Stimulated activated CD4-positive, alpha-beta T cell treated with anti-CD3 and anti-CD28 coated beads, TNF-alpha, amount 100 ng/mL, for 1 hour (primary cell): ENCODE results near the gene SIK3.

Source experiments
- DNase-seq, 3 donors: peaks; one replicate each; pipeline ENCODE4 v3.0.0-alpha.2; 2020; ENCODE audit warnings: low read depth in 3 of 3, low spot score in 1 of 3

Gene SIK3

DNA sequence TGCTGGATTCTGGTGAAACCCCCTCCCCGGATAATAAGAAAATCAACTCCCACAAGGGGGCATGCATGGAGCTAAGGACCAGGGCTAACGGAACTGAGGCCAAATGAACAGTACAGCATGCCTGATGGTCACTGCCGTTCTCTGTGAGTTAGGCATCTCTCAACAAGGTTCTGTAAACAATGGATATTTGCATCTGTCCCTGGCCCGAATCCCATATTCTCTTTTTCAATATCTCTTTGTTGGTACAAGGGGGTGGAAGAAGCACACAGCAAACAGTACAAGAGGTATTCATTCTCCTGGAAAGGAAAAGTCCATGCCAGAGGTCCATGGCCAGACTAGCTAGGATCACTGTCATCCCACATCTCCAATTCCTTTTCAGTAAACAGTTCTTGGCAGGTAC lies 228.6 kb downstream of the SIK3 start:
- DNase-seq = no peak

DNA sequence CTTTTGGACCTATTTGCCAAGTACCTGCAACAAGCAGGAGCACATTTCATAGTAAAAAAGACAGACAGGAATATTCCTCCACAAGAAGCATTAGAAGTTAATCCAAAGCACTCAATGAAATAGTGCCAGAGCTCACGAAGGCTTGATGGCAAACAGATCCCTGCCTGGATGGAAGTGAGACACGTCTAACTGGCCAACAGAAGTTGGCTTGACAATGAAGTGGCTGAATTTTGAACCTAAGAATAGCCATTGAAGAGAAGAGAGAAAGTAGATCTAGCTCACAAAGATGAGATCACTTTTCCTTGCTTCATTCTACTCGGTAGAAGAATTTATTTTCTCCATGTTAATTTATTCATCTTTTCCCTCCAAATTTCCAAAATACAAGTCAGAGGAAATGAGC lies 230.2 kb downstream of the SIK3 start:
- DNase-seq = no peak

DNA sequence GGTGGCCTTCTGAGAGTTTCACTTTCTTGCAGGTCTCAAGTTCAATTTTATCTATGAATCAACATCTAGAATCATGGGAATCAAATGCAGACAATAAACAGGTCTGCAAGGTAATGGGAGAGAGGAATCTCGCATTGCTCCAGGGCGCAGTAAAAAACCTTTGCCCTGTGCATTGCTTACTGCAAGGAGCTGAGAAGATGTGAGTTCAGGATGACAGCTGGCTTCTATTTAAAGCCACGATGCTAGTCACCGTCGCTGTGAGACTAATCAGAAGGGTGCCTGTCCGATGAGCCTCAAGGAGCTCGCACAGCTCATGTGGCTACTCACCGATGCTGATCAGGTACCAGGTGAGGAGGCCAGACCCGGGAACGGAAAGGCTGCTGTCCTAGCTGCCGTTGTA lies 230.6 kb downstream of the SIK3 start:
- DNase-seq = no peak

DNA sequence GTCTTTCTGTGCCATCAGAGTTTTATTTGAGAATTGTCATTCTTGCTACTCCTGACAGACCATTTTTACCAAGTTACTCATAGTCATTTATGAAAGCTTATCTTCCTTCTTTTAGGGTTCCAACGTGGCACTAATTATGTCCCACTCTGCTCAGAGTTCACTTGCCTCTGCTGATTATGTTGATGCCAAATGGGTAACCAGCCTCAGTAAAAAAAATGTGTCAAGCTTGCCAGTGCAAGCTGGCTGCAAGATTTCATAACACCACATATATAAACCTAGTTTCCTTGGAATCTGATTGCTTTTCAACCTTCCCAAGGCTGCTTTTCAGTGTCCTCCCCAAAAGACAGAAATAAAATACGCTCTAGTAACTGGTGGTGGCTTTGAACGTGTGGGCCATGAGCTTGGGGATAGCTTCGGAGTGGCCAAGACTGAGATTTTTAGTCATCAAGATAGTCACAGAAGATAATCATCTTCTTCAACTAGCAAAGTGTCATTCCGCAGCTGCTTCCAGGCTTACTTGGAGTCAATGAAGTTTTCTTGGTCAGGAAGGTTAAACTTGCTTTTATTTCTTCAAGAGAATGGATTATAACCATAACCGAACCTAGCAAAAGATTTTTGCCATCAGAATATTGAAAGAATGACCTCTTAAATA lies 231.3 kb downstream of the SIK3 start:
- DNase-seq = no peak

DNA sequence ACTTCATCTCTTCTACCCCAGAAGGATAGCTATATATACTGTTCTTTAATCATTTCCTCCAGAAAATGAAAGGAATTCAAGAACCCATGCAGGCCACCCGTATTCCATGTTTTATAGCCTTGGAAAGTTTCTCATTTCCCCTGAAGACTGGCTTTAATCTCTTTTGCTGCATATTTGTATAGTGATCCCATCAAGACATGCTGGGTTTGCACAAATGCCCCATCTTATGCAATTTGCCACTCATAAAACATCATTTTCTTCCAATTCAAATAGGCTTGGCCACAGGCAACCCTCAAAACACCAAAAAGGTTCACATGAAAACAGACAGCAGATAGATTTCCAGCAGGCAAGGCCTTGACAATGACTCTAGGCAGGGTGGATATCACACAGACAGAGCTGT lies 232.5 kb downstream of the SIK3 start:
- DNase-seq = no peak

DNA sequence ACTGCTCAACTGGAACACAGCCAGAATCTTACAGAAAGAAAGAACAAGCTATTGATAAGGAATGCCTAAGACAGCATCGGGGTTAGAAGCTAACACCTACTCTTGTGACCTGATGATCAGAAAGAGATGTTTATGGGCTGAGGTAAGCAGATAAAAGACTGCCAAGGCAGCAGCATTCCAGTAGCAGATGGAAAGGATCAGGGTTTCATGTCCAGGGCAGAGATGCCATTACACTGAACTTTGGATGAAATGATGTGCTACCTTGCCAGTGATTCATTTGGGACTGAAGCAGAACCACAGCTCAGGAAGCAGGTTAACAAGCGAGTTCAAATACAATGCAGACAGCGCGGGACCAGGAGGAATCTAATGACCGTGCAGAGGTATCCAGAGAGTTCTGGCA lies 233.7 kb downstream of the SIK3 start:
- no peak for DNase-seq

DNA sequence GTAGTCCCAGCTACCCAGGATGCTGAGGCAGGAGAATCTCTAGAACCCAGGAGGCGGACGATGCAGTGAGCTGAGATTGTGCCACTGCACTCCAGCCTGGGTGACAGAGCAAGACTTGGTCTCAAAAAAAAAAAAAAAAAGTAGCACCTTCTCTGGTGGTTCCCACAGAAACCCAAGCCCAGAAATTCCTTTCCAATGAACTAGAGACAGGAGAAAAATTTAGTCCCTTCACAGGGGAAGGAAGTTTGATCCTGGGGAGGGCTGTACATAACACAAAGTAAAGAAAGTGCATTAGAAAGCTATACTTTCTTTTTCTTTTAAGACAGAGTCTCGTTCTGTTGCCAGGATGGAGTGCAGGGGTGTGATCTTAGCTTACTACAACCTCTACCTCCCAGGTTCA lies 235.3 kb downstream of the SIK3 start:
- DNase-seq = no peak

DNA sequence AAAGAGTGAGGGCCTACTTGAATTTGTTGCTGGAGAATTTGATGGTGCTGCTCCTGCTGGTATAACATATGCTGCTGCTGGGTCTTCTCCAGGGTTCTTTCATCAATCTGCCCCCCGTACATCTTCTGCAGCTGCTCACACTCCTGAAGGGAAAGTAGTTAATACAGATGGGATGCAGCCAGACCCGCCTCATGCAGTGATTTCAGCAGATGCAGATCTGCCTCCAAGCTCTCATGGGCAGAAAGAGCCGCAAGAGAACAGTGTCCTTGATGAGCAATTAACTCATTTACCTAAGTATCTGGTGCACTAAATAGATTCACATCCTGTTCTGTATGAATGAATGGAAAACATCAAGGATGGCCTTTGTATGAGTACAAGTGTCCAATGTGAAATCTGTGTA lies 236.0 kb downstream of the SIK3 start:
- DNase-seq = no peak

DNA sequence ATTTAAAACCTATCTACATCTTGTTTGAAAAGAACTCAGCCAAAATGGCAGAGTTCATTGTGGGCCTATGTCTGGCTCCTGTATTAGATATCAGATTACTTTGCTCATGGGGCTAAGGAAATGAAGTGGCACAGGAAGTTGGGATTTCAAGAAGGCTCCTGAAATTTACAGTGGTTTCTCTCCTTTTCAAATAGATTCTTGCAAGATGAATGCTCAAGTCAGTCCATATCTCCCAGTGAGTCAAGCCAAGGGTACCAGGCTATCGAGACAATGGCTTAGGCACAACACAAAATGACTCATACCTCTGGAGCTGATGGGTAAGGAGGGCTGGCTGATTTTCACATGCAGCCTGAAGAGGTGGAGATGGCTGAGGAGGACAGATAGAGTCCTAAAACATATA lies 236.7 kb downstream of the SIK3 start:
- no peak for DNase-seq

DNA sequence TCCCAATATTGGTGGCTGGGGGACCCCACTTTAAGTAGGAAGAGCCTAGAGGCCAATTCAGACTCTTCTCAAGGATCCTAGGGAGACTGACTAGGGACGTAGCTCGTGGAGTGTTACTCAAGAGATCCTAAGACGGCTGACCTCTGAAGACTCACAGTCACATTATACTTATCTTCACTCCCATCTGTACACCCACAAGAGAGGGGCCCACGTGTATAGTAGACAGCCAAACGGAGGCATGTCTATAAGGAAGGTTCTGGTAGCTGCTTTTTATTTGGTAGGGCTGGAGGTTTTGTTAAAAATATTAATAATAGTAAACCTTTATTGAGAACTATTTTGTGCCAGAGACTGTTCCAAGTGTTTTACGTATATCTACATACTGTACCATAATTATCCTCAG lies 237.9 kb downstream of the SIK3 start:
- no peak for DNase-seq

DNA sequence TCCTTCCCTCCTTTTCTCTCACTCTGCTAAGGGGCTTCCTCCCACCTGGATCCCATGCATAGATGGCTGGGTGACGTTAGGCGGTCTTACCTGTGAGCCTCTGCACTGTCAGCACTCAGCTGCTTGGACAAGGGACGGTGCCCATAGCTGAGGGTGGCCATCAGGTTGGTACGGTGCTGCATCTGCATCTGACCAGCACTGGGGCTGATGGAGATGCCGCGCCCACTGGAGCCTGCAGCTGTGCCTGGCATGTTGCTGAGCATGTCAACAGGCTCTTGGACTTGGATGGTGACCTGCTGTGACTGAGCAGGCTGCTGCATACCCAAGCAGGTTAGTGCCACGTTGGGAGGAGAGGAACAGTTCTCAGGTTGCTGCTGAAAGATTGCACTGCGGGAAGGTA lies 239.1 kb downstream of the SIK3 start:
- no peak for DNase-seq

DNA sequence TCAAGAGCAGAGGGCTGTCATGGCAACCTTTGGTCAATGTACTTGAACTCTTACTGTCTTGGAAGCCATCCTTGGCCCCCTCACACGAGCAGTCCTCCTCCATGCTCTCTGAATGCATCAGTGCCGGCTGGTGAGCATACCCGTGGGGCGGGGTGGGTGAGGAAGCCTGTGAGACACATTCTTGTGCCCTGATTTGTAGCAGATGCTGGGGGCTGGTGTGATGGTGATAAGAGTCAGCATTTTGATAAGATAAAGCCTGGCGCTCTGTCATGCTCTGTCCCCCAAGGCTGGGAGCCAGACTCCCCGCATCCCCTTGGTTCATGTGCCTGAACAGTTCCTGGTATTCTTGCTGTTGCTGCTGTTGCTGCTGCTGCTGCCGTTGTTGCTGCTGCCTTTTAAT lies 240.3 kb downstream of the SIK3 start:
- DNase-seq = no peak

DNA sequence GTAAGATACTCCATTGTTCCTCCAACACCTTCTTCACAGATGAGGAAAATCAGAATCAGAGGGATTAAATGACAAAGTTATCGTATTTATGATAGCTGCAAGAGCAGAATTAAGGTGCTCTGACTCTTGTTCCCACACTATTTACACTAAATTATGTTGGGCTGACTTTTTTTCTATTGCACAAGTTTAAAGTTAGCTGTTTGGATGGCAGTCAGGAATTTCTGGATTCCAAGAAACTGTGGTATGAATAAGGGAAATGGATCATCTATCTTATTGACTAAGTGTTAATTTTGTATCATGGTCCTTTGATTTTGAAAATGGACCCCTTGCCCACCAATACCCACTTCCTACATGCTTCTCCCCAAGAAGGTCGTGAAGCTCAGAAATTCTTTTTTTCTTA lies 240.9 kb downstream of the SIK3 start:
- no peak for DNase-seq

DNA sequence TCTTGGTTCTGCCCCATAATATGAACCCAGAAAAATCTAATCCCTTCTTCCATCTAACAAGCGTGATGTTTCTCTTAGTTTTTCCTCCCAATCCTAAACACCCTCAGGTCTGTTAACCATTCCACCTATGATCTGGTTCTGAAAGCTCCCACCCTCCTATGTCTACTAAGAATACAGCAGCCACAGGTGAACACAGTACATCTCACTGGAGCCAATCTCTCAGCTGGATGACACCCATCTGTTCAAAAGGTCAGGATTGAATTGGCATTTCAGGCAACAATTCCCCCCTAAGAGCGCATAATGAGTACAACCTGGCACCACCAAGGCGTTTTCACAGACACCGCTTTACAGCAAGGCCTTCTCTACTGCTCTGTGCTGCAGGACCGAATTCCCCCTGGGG lies 241.8 kb downstream of the SIK3 start:
- no peak for DNase-seq

DNA sequence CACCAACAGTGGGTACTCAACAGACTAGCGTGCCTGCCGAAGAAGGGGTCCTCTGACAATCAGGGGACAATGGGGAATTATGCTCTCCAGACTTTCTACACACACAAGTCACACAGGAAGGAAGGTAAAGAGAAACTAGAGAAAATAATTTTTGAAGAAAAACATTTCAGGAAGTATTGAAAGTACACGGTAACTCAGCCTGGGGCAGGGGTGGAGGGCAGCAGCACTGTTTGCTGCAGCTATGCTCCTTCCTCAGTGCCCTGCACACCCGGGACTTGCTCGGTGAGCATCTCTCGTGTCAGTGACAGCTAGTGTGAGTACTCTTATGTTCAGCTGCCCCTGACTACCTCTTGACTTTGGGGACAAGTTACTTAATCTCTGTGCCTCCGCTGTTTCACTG lies 242.8 kb downstream of the SIK3 start:
- no peak for DNase-seq

DNA sequence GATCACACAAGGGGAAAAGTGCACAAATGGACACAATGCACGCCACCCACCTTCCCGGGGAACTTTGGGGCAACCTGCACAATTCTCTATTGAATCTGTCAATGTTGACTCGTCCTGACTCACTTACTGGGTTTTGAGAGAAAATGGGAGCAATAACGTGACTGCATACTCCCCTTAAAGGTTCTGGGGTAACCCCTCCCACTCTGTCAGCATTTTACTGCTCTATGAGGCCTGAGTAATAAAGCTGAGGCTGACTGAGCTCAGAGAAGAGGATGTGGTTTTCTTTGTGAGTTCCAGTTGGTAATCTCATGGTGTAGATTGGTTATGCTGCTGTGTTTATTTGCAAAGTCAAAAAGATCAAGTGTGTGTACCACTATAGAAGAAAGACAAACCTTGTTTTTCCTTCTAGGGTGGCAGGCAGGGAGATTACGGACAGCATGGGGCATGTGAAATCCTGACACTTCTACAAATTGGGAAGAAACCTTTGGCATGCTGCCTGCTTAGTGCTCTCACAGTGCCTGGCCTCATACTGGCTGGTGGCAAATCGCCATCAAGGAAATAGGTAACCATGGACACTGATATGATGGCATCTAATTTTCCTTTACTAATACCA lies 244.7 kb downstream of the SIK3 start:
- peak in 2 of 3 donors; percentile 31 to 38 for DNase-seq

DNA sequence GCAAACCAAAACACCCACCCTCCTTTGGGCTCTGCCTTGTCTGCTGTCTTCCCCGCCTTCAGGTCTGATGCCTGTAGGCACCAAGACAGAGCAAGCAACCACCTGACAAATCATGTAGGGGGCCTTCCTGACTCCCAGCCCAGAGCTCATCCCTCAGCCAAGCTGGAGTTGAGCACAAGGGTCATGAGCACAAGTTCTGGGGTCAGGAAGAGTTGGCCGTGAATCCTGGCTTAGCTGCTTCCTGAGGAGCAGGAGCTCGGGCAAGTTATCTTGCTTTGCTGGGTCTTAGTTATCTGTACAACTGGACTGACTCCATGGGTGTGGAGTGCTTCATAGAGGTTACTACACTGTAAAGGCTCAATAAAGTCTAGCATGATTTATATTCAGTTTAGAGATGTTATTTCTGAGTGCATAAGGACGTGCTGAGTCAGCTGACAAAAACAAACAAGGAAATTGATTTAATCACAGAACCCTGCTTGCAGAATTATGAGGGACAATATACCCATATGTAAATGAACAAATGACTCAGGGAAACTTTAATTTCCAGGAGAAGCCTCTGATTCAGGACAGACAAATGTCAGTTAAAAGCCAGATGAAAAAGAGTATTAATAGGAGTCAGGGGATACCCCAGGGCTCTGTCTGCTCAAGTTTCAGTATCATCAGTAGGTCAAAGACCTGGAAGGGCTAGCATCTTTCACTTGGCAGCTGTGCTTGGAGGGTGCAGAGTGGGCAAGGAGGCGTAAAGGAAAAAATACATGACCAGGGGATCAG lies 245.8 kb downstream of the SIK3 start:
- no peak for DNase-seq

DNA sequence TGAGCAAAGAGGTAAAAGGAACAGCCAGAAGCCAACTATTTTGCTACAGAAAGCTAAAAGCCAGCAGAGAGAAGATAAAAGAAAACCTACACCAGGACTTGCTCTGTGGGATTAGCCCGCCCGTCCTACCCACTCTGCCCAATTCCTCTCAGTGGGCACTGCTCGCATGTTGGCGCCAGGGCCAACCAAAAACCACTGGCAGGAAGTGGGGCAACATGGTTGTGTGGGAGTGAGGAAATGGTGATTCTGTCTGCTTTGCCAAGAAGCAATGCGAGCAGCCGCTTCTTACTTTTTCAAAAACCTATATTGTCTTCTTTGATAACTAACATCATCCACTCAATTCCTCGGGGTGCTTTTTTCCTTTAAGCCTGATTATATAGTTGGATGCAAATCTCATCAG lies 246.6 kb downstream of the SIK3 start:
- no peak for DNase-seq

DNA sequence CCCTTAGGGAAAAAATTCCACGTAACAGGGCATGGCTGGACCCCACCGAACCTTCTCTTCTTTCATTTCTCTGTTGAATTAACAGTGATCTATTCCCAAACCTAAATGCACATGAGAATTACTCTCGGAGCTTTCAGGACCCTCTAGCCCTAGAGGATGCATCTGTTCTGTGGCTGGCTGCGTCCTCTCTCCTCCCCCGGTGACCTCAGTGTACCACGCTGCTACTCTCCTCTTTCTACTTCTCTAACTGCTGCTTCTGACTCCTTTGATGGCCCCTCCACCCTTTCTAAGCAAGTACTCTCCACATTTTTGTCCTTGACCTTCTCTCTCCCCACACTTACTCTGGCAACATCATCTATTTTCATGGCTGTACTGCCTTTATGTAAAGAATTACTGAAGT lies 248.7 kb downstream of the SIK3 start:
- DNase-seq = no peak

DNA sequence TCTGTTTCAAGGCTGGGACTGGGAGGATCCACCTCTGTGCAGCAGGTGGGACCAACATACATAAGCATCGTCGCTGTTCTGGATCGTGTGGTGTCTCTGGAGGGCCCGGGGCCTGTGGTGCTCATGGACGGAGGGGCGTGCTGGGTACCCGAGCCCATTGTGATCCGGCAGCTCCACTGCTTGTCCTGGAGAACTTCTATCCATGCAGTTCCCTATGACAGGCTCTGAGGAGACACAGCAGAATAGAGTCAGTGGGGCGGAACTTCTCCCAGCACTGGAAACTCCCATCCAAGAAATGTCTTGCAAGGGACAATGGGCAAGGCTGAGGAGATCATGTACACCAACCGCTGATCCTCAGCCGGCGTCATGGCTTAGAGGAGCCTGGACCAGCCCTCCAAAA lies 249.2 kb downstream of the SIK3 start:
- DNase-seq = no peak

DNA sequence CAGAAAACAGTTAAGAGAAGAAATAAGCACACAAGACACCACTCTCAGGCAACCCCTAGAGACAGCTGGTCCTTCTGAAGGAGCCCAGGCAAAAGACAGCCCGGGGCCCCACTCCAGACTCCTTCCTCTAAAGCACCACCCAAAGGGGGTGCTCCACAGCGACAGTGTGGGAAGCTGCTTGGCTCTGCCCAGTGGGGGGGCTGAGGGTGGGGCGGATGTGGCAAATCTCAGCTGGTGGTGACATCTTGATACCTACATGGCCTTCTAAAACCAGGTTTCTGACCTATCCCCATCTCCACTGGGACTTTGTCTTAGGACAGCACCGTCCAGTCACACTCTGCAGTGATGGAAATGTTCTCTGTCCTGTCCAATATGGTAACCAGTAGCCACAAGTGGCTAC lies 250.6 kb downstream of the SIK3 start:
- DNase-seq = no peak

DNA sequence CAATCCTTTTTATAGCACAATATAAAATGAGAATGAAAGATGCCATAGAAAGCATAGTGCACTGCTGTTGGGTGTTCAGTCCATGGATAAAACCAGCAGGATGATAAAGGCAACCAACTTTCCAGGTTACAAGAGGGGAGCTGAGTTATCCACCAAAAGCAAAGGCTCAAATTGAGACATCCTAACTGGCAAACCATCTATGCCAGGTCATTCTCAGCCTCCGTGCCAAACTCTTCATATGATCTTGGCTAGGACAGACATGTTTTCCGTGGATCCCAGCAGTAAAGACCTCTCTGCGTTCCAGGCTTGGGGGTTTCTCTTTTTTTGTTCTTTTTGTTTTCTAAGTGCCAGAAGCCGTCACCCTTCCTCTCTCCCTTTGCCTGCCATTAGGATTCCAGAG lies 253.5 kb downstream of the SIK3 start:
- no peak for DNase-seq

DNA sequence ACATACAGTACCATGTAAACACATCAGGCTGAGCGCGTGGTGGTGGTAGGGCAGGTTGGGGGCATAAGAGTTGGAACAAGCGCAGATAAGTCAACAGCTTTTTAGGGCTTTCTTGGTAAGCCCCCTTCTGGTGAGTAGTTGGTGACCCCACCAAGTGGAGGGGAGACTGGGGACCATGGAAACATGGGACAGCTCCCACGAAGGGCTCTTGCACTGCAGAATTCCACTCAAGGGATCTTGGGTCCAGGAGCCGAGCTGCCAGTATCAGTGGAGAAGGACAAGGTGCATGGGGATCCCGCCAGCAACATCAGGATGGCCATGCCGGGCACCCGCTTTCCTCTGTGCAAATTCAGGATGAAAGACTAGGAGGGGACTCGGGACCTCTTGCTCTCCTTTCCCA lies 254.6 kb downstream of the SIK3 start:
- DNase-seq = no peak
